Upper lobe of left lung (tissue), 6 donors: ENCODE measurements around the gene AFF1. TPM values are rescaled to one million over a fixed set of nuclear protein-coding genes. Genes with fewer than 3 reads are reported as not detected.
A peak's percentile ranks its signal among the peaks of the same experiment; 100 is the strongest.

Experiments
- ATAC-seq, 2 donors: fragments of 200-7000 bp; cut with Tn5 transposase; one replicate each; pipeline ENCODE4 v1.9.1; 2022; ENCODE audit warnings: mild to moderate bottlenecking in 2 of 2, moderate library complexity in 2 of 2; ENCODE audit not compliant: low FRiP score in 2 of 2
- DNase-seq, 2 donors: peaks; one replicate each; pipeline ENCODE4 v3.0.0-alpha.2; 2019 to 2020
- H3K27ac ChIP-seq, 4 donors: fragments of 200-600 bp; sonication (generic); one replicate each; pipeline ENCODE4 v1.5.1; 2016 to 2019
- H3K27me3 ChIP-seq, 4 donors: fragments of 200-600 bp; sonication (generic); one replicate each; pipeline ENCODE4 v1.5.1; 2017 to 2019
- H3K36me3 ChIP-seq, 4 donors: fragments of 200-600 bp; sonication (generic); one replicate each; pipeline ENCODE4 v1.5.1; 2016 to 2019
- H3K4me1 ChIP-seq, 4 donors: fragments of 200-600 bp; sonication (generic); one replicate each; pipeline ENCODE4 v1.5.1; 2018 to 2019
- H3K4me3 ChIP-seq, 4 donors: fragments of 200-600 bp; sonication (generic); one replicate each; pipeline ENCODE4 v1.5.1; 2017 to 2019; ENCODE audit warnings: mild to moderate bottlenecking in 2 of 4, moderate library complexity in 1 of 4
- H3K9me3 ChIP-seq, 4 donors: fragments of 200-600 bp; sonication (generic); one replicate each; pipeline ENCODE4 v1.5.1; 2018 to 2019
- CTCF ChIP-seq, 6 experiments: fragments of 450-650 bp in 4 of 6; fragments of 200-600 bp in 2 of 6; sonication (generic) in 2 of 6; IDR thresholded peaks; one replicate each; pipeline ENCODE4 v1.5.1; 2016 to 2019; ENCODE audit warnings: antibody characterized with exemption in 6 of 6
- EP300 ChIP-seq, 4 donors: sonication (generic); formaldehyde crosslinking; IDR thresholded peaks; one replicate each; pipeline ENCODE4 v1.5.1; 2017; ENCODE audit warnings: antibody characterized with exemption in 4 of 4, control low read depth in 2 of 4
- POLR2A ChIP-seq, 4 donors: fragments of 450-650 bp; IDR thresholded peaks; one replicate each; pipeline ENCODE4 v1.5.1; 2016 to 2017; ENCODE audit warnings: antibody characterized with exemption in 4 of 4, mild to moderate bottlenecking in 2 of 4
- POLR2AphosphoS5 ChIP-seq, 2 donors: sonication (generic); formaldehyde crosslinking; IDR thresholded peaks; one replicate each; pipeline ENCODE4 v1.5.1; 2017; ENCODE audit warnings: antibody characterized with exemption in 2 of 2
- WGBS, 2 donors: methylation state at CpG; one replicate each; pipeline ENCODE4 v1.1.5; 2017 to 2018; 5-methylcytosine and 5-hydroxymethylcytosine counted together
- total RNA-seq, 6 donors: library from RNA; depleted of rRNA in 4 of 6; stranded (reverse); fragments of >200 nt in 4 of 6; gene quantifications; one replicate each; pipeline versions ENCODE4 v1.1.0 to v1.2.1, GENCODE V29; 2016 to 2021
- donor health status: DM: no; HTN: no; CAD: no; lungs with moderate emphysema.
- donor health status: DM: no; HTN: yes; CAD: no; lungs with severe emphysema.

Gene AFF1
- total RNA-seq, 6 donors from 2014 or later = 45.5 to 124 (median 83.9) TPM

- ATAC-seq (no peak), DNase-seq (no peak)
- Histone ChIP-seq H3K9me3 (no peaks in the 10 kb centered on the region), H3K4me1 (peaks cover 40 to 52% (median 43%) of the 10 kb centered on the region in 4 donors), H3K4me3 (no peak overlapping the region), H3K36me3 (no peaks in the 10 kb centered on the region), H3K27me3 (no peaks in the 10 kb centered on the region), H3K27ac (peak overlapping the region; percentile 13 to 57 (median 35))
- whole genome bisulfite sequencing, 2 donors = 26 to 31% methylated on average over 2 of the region's 2 CpGs
- TF ChIP-seq CTCF (IDR thresholded peaks at IDR 0.05) = no peak
- TF ChIP-seq EP300 (IDR thresholded peaks at IDR 0.05) = no peak
- TF ChIP-seq POLR2AphosphoS5 (IDR thresholded peaks at IDR 0.05) = no peak
- no peak for TF ChIP-seq POLR2A (IDR thresholded peaks at IDR 0.05)
Measured at GRCh38 chr4:86960557-86960961, 25.7 kb downstream of the AFF1 start.

DNA sequence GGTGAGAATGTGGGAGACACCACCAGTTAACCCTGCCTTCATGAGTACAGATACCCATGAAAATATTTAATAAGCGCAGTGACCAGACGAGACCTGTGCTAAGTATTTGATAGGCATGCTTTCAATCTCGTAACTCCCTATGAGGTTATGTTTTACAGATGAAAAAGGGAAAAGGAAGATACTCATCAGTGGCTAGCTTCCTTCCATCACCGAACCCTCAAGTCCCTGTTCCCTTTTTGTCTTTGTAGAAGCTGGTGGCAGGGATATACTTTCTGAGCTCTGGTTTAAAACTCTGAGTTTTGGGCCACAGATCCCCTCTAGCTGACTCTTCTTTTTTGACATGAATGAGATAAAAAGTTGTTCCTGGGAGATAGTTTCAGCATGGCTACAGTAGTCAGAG, 26.3 kb downstream of the AFF1 start:
- TF ChIP-seq POLR2AphosphoS5 (IDR thresholded peaks at IDR 0.05) (no peak), EP300 (IDR thresholded peaks at IDR 0.05) (no peak), CTCF (IDR thresholded peaks at IDR 0.05) (no peak), POLR2A (IDR thresholded peaks at IDR 0.05) (no peak)
- Histone ChIP-seq H3K27ac (peak overlapping the region; percentile 13 to 57 (median 35)), H3K36me3 (no peaks in the 10 kb centered on the region), H3K9me3 (no peaks in the 10 kb centered on the region), H3K4me3 (no peak overlapping the region), H3K27me3 (no peaks in the 10 kb centered on the region), H3K4me1 (peaks cover 39 to 48% (median 43%) of the 10 kb centered on the region in 4 donors)
- ATAC-seq (no peak), DNase-seq (no peak)
- 48 to 78% methylated on average over 4 of the region's 4 CpGs for WGBS, 2 donors

DNA sequence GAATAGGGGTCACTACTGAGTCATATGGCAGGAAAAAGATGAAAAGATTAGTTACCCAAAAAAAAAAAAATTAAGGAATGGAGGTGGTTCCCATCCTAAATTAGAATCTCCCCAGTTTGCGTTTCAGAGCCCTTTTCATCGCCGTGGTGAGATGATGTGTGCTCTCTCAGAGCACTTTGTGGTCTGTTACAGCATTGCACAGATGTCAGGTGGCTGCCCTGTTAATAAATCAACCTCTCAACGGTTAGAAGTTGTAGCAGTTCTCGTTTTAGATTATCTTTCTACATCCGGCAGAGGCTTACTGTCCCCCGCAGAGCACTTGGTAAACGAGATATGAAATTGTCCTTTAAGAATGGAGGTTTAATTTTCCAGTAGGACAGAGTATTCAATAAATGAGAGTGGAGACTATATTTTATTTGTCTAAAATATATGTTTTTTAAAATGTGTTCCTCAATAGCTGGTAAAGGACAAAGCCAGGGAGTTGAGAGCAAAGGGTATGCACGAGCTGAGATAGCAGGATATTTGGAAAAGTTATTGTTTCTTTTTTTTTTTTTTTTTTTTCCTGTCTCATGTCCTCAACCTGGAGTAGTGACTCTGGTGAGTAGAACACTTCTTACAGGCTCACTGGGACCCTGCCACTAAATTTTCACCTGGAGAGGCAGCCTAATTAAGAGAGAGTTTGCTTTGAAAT, 26.9 kb downstream of the AFF1 start:
- Histone ChIP-seq H3K4me1 (peaks cover 38 to 48% (median 41%) of the 10 kb centered on the region in 4 donors), H3K27me3 (no peaks in the 10 kb centered on the region), H3K36me3 (no peaks in the 10 kb centered on the region), H3K9me3 (no peaks in the 10 kb centered on the region), H3K27ac (peak overlapping the region in 2 of 4 donors; percentile 57), H3K4me3 (no peak overlapping the region)
- WGBS, 2 donors = 29 to 33% methylated on average over 9 of the region's 9 CpGs
- DNase-seq (peak in 1 of 2 donors; percentile 50), ATAC-seq (peak; percentile 65 to 83)
- no peak for TF ChIP-seq POLR2A (IDR thresholded peaks at IDR 0.05)
- TF ChIP-seq EP300 (IDR thresholded peaks at IDR 0.05) = no peak
- no peak for TF ChIP-seq CTCF (IDR thresholded peaks at IDR 0.05)
- no peak for TF ChIP-seq POLR2AphosphoS5 (IDR thresholded peaks at IDR 0.05)

DNA sequence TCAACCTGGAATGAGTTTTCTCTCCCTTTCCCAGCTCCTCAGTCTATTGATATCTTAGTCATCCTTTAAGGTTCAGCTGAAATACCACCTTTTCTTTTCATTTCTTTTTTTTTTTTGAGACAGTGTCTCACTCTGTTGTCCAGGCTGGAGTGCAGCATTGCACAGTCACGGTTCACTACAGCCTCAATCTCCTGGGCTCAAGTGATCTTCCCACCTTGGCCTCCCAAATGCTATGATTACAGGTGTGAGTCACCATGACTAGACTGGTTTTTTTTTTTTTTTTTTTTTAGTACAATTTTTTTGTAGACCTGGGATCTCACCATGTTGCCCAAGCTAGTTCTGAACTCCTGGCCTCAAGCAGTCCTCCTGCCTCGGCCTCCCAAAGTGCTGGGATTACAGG, 28.9 kb downstream of the AFF1 start:
- TF ChIP-seq CTCF (IDR thresholded peaks at IDR 0.05) (no peak), POLR2A (IDR thresholded peaks at IDR 0.05) (no peak), EP300 (IDR thresholded peaks at IDR 0.05) (no peak), POLR2AphosphoS5 (IDR thresholded peaks at IDR 0.05) (no peak)
- peaks cover 37 to 62% (median 45%) of the 10 kb centered on the region in 4 donors for H3K4me1 ChIP-seq
- no peaks in the 10 kb centered on the region for H3K9me3 ChIP-seq
- no peak overlapping the region for H3K4me3 ChIP-seq
- ATAC-seq (no peak), DNase-seq (no peak)
- H3K27me3 ChIP-seq = no peaks in the 10 kb centered on the region
- no peaks in the 10 kb centered on the region for H3K36me3 ChIP-seq
- WGBS, 2 donors = 94% methylated on average over 2 of the region's 2 CpGs
- no peak overlapping the region for H3K27ac ChIP-seq
